Measurements from ENCODE around the gene KCNT2. TPM values are rescaled to one million over a fixed set of nuclear protein-coding genes. Genes with fewer than 3 reads are reported as not detected.

KCNT2 gene
- total RNA-seq, 2 experiments from 2014 or later, result not detected

- CTCF ChIA-PET, result no interaction called here
- no peak for DNase-seq
- Mint-ChIP-seq H3K9me3 (no peaks in the 10 kb centered on the region), H3K4me3 (no peak overlapping the region), H3K4me1 (ENCODE audit: low read depth) (no peaks in the 10 kb centered on the region), H3K27ac (no peak overlapping the region), H3K36me3 (ENCODE audit: low read depth) (no peaks in the 10 kb centered on the region), H3K27me3 (ENCODE audit: low read depth) (no peaks in the 10 kb centered on the region)
- intact Hi-C loops (cut with micrococcal nuclease), result no loop called here
These were observed 113.5 kb downstream of the KCNT2 start for GRCh38 chr1:196494766-196495165.

GRCh38 chr1:196493881-196494280 is 114.4 kb downstream of the KCNT2 start:
- CTCF ChIA-PET, result interaction anchor here (0.7 kb wide), 1 partner anchor 1531 kb away, joined by 3 read pairs; no protein-coding TSS in a partner anchor
- DNase-seq, result no peak
- Mint-ChIP-seq H3K27ac (no peak overlapping the region), H3K9me3 (no peaks in the 10 kb centered on the region), H3K36me3 (ENCODE audit: low read depth) (no peaks in the 10 kb centered on the region), H3K27me3 (ENCODE audit: low read depth) (no peaks in the 10 kb centered on the region), H3K4me1 (ENCODE audit: low read depth) (no peaks in the 10 kb centered on the region), H3K4me3 (no peak overlapping the region)
- intact Hi-C loops (cut with micrococcal nuclease), result no loop called here

GRCh38 chr1:196488579-196488978 is 119.7 kb downstream of the KCNT2 start:
- no peaks in the 10 kb centered on the region for H3K36me3 Mint-ChIP-seq (ENCODE audit: low read depth)
- H3K9me3 Mint-ChIP-seq, result peaks cover 2% of the 10 kb centered on the region
- CTCF ChIA-PET, result no interaction called here
- no peaks in the 10 kb centered on the region for H3K27me3 Mint-ChIP-seq (ENCODE audit: low read depth)
- DNase-seq, result no peak
- no peak overlapping the region for H3K4me3 Mint-ChIP-seq
- intact Hi-C loops (cut with micrococcal nuclease), result no loop called here
- H3K4me1 Mint-ChIP-seq (ENCODE audit: low read depth), result no peaks in the 10 kb centered on the region
- H3K27ac Mint-ChIP-seq, result no peak overlapping the region

- Mint-ChIP-seq H3K4me3 (no peak overlapping the region), H3K27ac (no peak overlapping the region), H3K9me3 (peaks cover 4% of the 10 kb centered on the region), H3K36me3 (ENCODE audit: low read depth) (no peaks in the 10 kb centered on the region), H3K4me1 (ENCODE audit: low read depth) (no peaks in the 10 kb centered on the region), H3K27me3 (ENCODE audit: low read depth) (no peaks in the 10 kb centered on the region)
- intact Hi-C loops (cut with micrococcal nuclease), result no loop called here
- no peak for DNase-seq
- CTCF ChIA-PET, result no interaction called here
These were observed 121.9 kb downstream of the KCNT2 start for GRCh38 chr1:196486346-196486745.

- H3K36me3 Mint-ChIP-seq (ENCODE audit: low read depth), result no peaks in the 10 kb centered on the region
- no peaks in the 10 kb centered on the region for H3K4me1 Mint-ChIP-seq (ENCODE audit: low read depth)
- no peak for DNase-seq
- H3K9me3 Mint-ChIP-seq, result peaks cover 6% of the 10 kb centered on the region
- intact Hi-C loops (cut with micrococcal nuclease), result no loop called here
- CTCF ChIA-PET, result no interaction called here
- no peak overlapping the region for H3K4me3 Mint-ChIP-seq
- H3K27me3 Mint-ChIP-seq (ENCODE audit: low read depth), result no peaks in the 10 kb centered on the region
- no peak overlapping the region for H3K27ac Mint-ChIP-seq
These were observed 126.6 kb downstream of the KCNT2 start for GRCh38 chr1:196481616-196482015.

GRCh38 chr1:196477262-196477661 is 131.0 kb downstream of the KCNT2 start:
- peaks cover 2% of the 10 kb centered on the region for H3K9me3 Mint-ChIP-seq
- intact Hi-C loops (cut with micrococcal nuclease), result no loop called here
- no peaks in the 10 kb centered on the region for H3K4me1 Mint-ChIP-seq (ENCODE audit: low read depth)
- H3K36me3 Mint-ChIP-seq (ENCODE audit: low read depth), result no peaks in the 10 kb centered on the region
- no peak overlapping the region for H3K4me3 Mint-ChIP-seq
- H3K27ac Mint-ChIP-seq, result no peak overlapping the region
- CTCF ChIA-PET, result no interaction called here
- DNase-seq, result no peak
- no peaks in the 10 kb centered on the region for H3K27me3 Mint-ChIP-seq (ENCODE audit: low read depth)

- Mint-ChIP-seq H3K4me3 (no peak overlapping the region), H3K27ac (no peak overlapping the region), H3K4me1 (ENCODE audit: low read depth) (no peaks in the 10 kb centered on the region), H3K36me3 (ENCODE audit: low read depth) (no peaks in the 10 kb centered on the region), H3K9me3 (no peaks in the 10 kb centered on the region), H3K27me3 (ENCODE audit: low read depth) (no peaks in the 10 kb centered on the region)
- intact Hi-C loops (cut with micrococcal nuclease), result no loop called here
- CTCF ChIA-PET, result no interaction called here
- no peak for DNase-seq
These were observed 140.9 kb downstream of the KCNT2 start for GRCh38 chr1:196467230-196467925.

GRCh38 chr1:196466654-196467053 is 141.6 kb downstream of the KCNT2 start:
- Mint-ChIP-seq H3K4me3 (no peak overlapping the region), H3K9me3 (no peaks in the 10 kb centered on the region), H3K4me1 (ENCODE audit: low read depth) (no peaks in the 10 kb centered on the region), H3K36me3 (ENCODE audit: low read depth) (no peaks in the 10 kb centered on the region), H3K27ac (no peak overlapping the region), H3K27me3 (ENCODE audit: low read depth) (no peaks in the 10 kb centered on the region)
- DNase-seq, result no peak
- intact Hi-C loops (cut with micrococcal nuclease), result no loop called here
- CTCF ChIA-PET, result no interaction called here

- DNase-seq, result no peak
- H3K27me3 Mint-ChIP-seq (ENCODE audit: low read depth), result no peaks in the 10 kb centered on the region
- H3K4me3 Mint-ChIP-seq, result no peak overlapping the region
These were observed 142.1 kb downstream of the KCNT2 start for GRCh38 chr1:196466166-196466565.

GRCh38 chr1:196464480-196464941 is 143.7 kb downstream of the KCNT2 start:
- no peaks in the 10 kb centered on the region for H3K4me1 Mint-ChIP-seq (ENCODE audit: low read depth)
- intact Hi-C loops (cut with micrococcal nuclease), result no loop called here
- DNase-seq, result no peak

More at GRCh38 chr1:196466166-196466565, 142.1 kb downstream of the KCNT2 start:
- intact Hi-C loops (cut with micrococcal nuclease), result no loop called here
- H3K36me3 Mint-ChIP-seq (ENCODE audit: low read depth), result no peaks in the 10 kb centered on the region
- H3K9me3 Mint-ChIP-seq, result no peaks in the 10 kb centered on the region
- CTCF ChIA-PET, result no interaction called here
- H3K27ac Mint-ChIP-seq, result no peak overlapping the region
- no peaks in the 10 kb centered on the region for H3K4me1 Mint-ChIP-seq (ENCODE audit: low read depth)

GRCh38 chr1:196462086-196462485 is 146.2 kb downstream of the KCNT2 start:
- H3K9me3 Mint-ChIP-seq, result no peaks in the 10 kb centered on the region
- CTCF ChIA-PET, result no interaction called here
- H3K4me3 Mint-ChIP-seq, result no peak overlapping the region
- no peaks in the 10 kb centered on the region for H3K27me3 Mint-ChIP-seq (ENCODE audit: low read depth)
- H3K4me1 Mint-ChIP-seq (ENCODE audit: low read depth), result no peaks in the 10 kb centered on the region
- DNase-seq, result no peak
- intact Hi-C loops (cut with micrococcal nuclease), result no loop called here
- no peaks in the 10 kb centered on the region for H3K36me3 Mint-ChIP-seq (ENCODE audit: low read depth)
- no peak overlapping the region for H3K27ac Mint-ChIP-seq

More at GRCh38 chr1:196464480-196464941, 143.7 kb downstream of the KCNT2 start:
- Mint-ChIP-seq H3K4me3 (no peak overlapping the region), H3K36me3 (ENCODE audit: low read depth) (no peaks in the 10 kb centered on the region), H3K27me3 (ENCODE audit: low read depth) (no peaks in the 10 kb centered on the region), H3K9me3 (no peaks in the 10 kb centered on the region), H3K27ac (no peak overlapping the region)
- CTCF ChIA-PET, result no interaction called here

GRCh38 chr1:196461521-196461920 is 146.7 kb downstream of the KCNT2 start:
- Mint-ChIP-seq H3K9me3 (no peaks in the 10 kb centered on the region), H3K4me3 (no peak overlapping the region), H3K27me3 (ENCODE audit: low read depth) (no peaks in the 10 kb centered on the region), H3K36me3 (ENCODE audit: low read depth) (no peaks in the 10 kb centered on the region), H3K4me1 (ENCODE audit: low read depth) (no peaks in the 10 kb centered on the region), H3K27ac (no peak overlapping the region)
- intact Hi-C loops (cut with micrococcal nuclease), result no loop called here
- CTCF ChIA-PET, result no interaction called here
- DNase-seq, result no peak

GRCh38 chr1:196459383-196459782 is 148.9 kb downstream of the KCNT2 start:
- DNase-seq, result no peak
- intact Hi-C loops (cut with micrococcal nuclease), result no loop called here
- Mint-ChIP-seq H3K4me1 (ENCODE audit: low read depth) (no peaks in the 10 kb centered on the region), H3K36me3 (ENCODE audit: low read depth) (no peaks in the 10 kb centered on the region), H3K9me3 (no peaks in the 10 kb centered on the region), H3K27ac (no peak overlapping the region), H3K4me3 (no peak overlapping the region), H3K27me3 (ENCODE audit: low read depth) (no peaks in the 10 kb centered on the region)
- CTCF ChIA-PET, result no interaction called here
